Activated CD8-positive, alpha-beta memory T cell treated with anti-CD3 and anti-CD28 coated beads, Interleukin-2, amount 50 U/mL, for 48 hours (primary cell): ENCODE data around the gene SIPA1L3.
A peak's percentile ranks its signal among the peaks of the same experiment; 100 is the strongest.
"Not testable (repeated sequence)": the region's sequence is repeated elsewhere in the genome, so short reads cannot be mapped to it uniquely, and the experiment has no call there.

Source experiments
- DNase-seq: peaks from one replicate; pipeline ENCODE4 v3.0.0-alpha.2; 2020

SIPA1L3 gene

DNA sequence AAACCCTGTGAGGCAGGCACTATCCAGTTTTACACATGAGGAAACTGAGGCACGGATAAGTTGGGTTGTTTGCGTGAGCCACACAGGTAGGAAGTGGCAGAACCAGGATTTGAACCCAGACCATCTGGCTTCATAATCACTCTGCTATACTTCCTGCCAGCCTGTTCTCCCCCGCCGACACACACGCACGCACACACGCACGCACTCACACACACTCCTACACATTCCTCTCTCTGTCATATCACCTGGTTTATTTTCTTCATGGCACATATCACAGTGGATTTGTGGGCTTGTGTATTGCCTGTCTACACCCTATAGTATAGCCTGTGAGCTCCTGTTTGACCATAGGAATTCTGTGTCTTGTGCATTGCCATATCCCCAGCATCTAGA is 140.0 kb downstream of the SIPA1L3 start:
- DNase-seq: no peak

DNA sequence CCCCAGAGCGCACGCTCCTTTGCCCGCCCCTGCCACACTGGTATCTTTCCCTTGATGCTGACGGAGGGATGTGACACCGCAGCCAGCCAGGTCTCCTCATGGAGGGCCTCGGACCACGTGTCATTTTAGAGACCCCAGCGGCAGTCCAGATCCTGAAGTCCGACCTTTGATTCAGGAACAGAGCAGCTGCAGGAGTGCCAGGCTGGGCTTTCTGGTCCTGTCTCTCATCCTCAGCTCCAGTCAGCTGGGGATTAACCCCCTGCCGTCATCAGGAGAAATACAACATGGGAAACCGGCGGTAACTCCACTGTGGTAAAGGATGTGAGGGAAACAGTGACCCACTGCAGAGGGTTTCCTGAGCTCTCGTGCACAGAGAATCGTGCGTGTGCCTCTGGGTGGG is 140.6 kb downstream of the SIPA1L3 start:
- no peak for DNase-seq

DNA sequence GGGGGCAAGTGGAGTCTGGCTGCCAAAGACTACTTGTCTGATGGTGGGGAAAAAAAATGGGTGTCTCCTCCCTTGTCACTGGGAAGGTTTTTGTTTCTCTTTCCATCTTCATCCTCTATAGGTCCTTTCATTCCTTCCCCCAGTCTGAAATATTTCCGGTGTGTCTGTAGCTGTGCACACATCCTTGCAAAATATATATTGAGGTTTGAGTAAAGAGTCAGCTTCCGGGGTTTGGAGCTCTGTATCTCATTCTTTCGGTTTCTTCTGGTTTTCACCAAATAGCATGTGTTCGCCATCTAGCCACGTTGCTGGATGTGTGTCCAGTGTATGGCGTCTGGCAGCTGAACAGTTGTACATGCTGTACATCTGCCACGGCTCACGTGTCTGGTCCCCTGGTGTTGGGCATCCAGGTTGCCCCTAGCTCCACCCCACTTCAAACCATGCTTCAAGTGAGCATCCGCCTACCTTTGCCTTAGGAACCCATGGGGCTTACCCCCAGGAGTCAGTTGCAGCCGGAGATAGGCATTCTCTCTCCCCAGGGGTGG is 142.2 kb downstream of the SIPA1L3 start:
- peak; percentile 77 for DNase-seq

DNA sequence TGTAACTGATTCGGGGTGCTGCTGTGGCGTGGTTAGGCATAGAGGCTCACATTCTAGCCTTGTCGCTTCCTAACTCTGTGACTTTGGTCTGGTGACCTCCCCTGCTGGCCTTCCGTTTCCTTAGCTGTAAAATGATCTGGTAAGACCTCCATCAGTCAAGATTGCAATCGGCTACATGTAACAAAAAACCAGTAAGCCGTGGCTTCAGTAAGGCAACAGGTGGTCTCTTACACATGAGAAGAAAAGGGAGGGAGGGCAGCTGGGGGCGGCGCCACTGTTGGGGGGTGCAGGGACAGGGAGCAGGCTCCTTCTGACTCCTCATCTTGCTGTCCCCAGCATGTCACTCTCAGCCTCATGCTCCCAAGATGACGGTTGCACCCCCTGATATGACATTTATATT is 148.0 kb downstream of the SIPA1L3 start:
- no peak for DNase-seq

DNA sequence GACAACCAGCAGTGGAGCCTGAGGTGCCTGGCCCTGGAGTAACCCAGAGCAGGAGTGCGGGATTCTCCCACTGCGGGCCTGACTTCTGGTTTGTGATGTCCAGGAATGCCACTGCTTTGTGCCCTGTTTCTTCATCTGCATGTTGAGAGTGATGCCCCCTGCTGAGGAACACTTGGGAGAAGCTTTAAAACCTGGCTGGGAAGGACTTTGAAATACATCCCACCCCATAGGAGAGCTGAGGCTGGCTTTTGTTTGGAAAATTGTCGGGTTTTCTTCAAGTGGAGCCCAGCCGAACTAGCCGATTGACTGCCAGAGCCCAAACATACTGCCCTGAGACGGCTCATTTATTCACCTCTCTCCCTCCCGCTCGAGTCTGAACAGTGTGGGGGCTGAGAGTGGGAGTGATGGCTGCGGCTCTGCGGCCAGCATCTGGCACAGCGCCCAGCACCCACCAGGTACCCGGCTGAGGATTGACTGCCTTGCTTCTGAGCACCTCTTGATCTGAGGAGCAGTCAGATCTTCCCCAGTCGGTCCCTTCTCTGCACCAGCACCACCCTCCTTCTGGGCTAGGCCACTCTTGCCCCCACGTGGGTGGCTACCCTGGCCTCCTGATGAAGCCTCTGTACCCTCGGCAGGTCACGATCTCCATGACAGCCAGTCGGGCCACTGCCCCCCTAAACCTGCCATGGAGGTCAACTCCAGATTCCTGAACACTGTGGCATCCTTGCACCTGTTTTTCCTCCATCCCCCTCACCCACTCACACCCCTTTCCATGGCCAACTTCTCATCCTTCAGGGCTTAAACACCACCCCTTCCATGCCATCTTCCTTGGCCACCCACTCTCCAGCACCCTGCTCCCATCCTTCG is 148.9 kb downstream of the SIPA1L3 start:
- DNase-seq: no peak

DNA sequence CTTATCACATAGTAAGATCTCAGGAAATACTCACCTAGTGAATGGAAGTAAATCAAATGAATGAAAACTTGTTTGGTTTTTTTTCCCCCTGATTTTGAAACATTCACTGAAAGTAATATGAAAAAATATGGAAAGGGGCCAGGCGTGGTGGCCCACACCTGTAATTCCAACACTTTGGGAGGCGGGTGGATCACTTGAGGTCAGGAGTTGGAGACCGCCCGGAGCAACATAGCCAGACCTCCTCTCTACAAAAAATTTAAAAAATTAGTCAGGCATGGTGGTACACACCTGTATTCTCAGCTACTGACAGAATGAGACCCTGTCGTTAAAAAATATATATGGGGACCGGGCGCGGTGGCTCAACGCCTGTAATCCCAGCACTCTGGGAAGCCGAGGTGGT is 149.6 kb downstream of the SIPA1L3 start:
- no peak for DNase-seq

DNA sequence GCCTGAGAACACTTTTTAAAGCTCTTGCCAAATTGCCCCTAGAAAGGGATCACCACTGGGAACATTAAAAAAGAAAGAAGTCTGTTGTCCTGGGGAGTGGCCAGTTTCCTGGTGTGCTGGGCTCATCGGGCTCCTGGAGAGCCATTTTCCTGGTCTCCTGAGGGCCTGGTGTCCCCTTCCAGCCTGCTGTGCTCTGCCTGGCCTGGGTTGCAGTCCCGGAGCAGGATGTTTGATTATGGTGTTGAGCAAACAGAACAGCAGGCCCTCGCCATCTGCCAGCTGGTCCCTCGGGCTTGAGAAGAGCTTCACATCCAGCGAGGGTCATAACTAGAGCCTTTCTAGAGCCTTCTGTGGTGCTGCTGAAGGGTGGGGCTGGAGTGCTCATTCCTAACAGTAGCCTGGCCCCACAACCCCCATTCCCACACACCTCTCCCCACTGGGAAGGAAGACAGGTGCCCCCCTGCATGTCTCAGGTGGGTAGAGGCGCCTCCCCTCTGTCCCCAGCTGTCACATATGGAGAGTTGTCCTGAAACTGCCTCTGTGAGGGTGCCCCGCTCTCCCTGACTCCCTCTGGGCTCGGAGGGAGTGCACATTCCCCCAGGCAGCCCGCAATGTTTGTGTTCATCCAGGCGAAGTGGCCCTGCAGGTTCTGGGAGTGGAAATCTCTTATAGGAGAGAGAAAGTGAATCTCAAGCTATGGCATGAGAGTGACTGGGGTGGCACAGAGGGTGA is 151.1 kb downstream of the SIPA1L3 start:
- DNase-seq: no peak

DNA sequence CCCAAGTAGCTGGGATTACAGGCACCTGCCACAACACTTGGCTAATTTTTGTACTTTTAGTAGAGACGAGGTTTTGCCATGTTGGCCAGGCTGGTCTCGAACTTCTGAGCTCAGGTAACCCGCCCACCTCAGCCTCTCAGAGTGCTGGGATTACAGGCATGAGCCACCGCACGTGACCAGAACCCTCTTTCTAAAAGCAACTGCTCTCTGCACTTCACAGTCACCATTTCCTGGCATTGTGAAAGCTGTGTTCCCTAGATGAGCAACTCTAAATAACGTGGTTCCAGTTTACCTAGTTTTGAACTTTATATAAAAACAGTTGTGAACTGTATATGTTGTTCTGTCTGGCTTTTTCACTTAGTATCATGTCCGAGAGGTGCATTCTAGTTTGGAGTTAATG is 152.9 kb downstream of the SIPA1L3 start:
- no peak for DNase-seq

DNA sequence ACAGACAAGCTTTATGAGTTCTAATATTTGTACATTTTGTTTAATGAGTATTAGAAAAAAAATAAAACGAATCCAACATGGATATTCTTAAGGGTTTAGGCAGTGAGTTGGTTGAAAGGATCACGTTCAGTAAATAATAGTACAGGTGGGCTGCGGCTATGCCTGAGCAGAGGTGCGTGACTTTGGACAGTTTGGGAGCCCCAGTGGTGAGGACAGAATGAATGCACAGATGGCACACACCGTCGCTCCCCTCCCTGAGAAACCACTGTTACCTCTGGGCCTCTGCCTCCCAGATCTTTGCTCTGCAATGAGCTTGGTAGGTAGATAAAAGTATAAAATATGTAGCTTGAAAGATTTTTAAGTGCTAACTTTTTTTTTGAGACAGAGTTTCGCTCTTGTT is 153.3 kb downstream of the SIPA1L3 start:
- no peak for DNase-seq

DNA sequence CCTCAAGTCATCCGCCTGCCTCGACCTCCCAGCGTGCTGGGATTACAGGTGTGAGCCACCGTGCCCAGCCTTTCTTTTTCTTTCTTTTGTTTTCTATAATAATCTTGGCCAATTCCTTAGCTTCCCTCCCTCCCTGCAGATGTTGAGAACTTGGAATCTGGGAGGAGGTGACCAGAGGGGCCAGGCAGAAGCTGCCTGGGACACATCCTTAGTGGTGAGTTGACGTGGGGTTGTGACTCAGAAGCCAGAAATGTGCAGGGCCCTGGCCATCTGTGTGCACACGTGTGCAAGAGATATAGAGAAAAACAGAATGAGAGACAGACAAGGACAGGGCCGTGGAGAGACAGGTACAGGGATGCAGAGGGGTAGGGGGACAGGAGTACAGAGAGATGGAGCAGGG is 154.3 kb downstream of the SIPA1L3 start:
- no peak for DNase-seq

DNA sequence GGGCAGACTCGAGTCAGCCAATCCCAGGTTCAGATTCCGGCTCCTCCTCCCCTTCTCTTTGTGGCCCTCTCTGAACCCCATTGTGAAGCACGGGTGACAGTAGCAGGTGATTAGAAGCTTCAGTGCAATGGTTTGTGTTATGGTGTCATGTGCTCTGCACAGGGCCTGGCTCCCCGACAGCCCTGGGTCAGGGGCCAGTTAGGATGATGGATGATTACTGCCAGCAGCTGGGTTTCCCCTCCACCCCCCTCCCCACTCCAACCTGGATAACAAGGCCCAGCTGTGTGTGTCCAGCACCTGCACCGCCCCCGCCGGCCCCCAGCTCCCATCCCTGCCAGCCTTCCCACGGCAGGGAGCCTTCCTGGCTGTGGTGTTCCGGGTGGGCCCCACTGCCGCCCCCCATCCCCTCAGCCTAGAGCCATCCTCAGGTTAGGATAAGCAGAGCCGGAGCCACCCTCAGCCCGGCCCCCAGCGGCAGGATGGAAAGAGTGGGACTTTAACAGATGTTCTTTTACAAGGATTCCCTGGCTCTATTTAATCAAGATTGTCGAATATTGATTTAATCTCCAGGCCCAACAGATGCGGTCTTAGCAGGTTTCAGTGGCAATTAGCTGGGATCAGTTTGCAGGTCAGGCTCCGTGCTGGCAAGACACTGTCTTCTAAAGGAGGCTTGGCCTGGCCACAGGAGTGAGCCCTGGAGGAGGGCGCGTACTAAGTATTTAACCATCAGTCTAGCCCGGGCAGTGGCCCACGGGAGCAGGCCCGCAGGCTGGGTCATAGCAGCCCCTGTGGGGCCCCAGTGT is 156.2 kb downstream of the SIPA1L3 start:
- DNase-seq: no peak

DNA sequence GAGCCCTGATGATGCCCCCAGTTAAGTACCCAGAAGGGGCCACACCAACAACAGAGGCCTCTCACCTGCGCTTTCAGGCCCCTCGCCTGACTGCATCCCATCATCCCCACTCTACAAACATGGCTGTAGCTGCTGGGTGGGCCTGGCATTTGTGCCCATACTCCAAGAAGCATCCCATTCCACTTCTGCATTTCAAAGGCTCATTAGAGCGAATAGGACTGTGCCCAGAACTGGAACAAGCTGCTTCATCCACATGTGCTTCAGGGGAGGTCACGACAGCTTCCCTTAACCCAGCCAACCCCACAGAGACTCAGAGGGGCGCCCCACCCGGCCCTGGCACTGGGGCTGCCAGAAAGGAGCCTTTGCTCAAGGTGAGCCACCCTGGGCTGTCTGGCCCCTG is 156.9 kb downstream of the SIPA1L3 start:
- no peak for DNase-seq

DNA sequence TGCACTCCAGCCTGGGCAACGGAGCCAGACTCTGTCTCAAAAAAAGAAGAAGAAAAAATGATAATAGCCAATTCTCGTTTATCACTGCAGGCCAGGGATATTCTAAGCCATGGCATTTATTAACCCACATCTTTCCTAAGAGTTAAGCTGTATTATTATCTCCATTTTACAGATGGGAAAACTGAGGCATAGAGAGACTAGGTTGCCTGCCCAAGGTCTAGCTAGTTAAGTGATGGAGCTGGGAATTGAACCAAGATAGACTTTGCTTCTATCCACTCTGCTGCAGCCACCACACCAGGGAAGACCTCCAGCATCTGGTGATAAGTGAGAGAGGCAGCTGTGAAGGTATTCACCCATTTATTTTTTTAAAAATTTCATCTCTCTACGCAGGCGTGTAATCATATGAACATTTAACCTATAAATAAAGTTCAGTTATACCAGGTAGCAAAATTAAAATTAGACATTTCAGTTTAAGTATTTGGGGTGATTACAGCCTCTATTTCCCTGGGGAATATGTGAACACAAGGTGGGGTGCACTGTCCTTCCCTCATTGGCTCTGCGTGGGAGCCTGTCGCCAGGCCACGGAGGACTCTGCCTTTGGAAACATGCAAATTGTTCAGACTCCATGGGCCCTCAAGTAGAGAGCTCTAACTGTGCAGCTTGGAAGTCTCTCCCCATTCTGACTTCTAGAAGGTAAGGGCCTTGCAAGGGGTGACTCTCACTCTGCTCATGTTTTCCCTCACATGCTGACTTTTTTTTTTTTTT is 157.8 kb downstream of the SIPA1L3 start:
- DNase-seq: no peak

DNA sequence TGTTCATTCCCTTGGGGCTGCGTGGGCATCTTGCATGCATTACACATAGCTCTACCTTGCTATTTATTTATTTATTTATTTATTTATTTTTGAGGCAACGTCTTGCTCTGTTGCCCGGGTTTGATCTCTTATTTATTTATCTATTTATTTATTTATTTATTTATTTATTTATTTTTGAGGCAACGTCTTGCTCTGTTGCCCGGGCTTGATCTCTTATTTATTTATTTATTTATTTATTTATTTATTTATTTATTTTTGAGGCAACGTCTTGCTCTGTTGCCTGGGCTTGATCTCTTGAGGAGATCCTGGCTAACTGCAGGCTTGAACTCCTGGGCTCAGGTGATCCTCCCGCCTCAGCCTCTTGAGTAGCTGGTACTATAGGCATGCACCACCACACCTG is 158.8 kb downstream of the SIPA1L3 start:
- not testable (repeated sequence) for DNase-seq

DNA sequence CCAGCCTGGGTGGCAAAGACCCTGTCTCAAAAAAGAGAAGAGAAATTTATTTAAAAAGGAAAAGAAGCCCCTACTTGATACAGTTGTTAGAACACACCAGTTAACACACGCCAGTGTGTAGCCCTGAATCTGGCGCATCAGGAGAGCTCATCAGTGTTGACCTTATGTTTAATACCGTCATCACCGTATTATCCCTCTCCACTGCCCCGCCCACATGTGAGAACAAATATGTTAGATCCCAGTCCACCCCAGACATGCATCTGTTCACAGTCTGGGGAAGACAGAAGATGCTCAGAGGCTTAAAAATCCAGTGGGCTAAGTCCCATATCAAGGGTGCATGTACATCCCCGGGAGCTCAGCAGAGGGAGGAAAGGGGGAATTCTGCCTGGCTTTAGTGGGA is 161.8 kb downstream of the SIPA1L3 start:
- DNase-seq: no peak

DNA sequence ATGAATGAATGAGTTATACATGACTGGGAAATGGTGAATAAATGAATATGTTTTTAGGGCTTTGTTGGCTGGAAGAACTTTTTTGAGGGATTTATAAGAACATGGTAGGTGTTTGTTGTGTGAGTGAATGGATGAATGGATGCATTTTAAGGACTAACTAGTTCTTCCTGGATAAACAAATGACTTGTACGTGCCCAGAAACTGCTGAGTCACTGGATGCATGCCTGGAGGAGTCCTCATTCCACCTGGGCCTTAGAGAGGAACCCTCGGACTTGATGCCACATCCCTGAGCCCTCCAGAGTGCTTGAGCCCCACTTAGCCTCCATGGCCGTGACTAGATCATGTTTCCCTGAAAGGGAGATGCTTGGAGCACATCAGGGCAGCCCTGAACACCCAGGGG is 163.6 kb downstream of the SIPA1L3 start:
- no peak for DNase-seq

DNA sequence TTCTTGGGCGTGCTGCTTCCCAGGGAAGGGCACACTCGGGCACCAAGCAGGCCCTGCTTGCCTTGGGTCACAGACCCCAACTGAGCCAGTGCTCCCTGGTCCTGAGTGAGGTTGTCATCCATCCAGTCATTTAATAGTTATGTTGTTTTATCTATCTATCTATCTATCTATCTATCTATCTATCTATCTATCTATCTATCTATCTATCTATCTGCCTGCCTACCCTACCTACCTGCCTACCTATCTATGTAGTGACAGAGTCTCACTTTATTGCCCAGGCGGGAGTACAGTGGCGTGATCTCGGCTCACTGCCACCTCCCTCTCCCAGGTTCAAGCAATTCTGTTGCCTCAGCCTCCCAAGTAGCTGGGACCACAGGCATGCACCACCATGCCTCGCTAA is 164.0 kb downstream of the SIPA1L3 start:
- DNase-seq: not testable (repeated sequence)

DNA sequence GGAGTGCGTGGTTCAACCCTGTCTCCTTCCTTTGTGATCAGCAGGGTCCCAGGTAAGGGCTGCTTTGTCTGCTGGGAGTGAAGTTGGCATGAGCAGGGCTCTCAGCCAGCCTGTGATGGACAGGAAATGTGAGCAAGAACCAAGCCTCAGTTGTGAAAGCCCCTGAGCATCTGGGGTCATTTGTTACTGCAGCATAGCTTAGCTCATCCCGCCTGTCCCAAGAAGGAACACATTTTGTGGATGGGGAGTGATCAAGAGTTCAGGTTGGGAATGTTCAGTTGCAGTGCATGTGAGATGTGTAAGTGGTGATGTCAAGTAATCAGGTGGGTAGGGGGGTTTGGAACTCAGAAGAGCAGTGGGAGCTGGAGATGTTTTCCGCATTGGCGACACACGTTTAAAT is 164.6 kb downstream of the SIPA1L3 start:
- no peak for DNase-seq

DNA sequence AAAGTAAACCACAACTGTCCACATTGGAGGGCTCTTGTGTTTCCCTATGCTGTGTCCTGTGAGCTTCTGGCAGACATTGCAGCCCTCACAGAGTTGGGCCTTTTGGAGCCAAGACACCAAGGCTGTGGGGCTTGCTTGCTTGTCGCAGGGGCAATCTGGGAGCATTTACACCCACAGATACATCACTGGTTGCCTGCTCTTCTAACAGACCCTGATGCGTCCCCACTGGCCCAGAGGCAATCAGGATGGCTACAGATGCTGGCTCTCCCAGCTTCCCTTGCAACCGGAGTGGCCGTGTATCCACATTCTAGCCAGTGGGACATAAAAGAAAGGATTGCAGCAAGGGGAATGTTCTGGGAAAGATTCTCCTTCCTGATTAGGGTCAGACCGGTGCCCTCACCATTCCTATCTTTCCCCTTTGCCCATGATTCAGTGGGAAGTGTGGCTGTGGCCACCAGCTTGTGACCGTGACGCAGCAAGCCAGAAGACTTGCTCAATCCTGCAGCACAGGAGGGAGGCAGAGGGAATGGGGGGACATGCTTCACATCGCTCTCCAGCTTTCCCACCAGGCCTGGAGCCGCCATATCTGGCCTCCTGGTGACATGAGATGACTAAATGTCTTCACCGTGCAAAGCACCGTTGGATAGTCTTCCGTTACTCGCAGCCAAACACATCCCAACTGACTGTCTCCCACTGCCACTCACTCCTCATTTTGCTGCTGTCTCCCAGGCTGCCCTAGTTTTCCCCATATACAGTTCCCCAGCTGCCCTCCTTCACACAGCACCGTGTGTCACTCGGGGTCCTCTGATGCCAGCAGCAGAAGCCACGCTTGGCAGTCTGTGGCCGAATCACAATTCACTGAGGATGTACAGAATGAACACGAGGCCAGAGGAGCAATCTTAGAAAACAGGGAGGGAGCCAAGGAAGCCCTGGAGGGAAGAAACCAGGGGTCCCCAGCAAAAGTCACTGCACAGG is 166.1 kb downstream of the SIPA1L3 start:
- DNase-seq: no peak

DNA sequence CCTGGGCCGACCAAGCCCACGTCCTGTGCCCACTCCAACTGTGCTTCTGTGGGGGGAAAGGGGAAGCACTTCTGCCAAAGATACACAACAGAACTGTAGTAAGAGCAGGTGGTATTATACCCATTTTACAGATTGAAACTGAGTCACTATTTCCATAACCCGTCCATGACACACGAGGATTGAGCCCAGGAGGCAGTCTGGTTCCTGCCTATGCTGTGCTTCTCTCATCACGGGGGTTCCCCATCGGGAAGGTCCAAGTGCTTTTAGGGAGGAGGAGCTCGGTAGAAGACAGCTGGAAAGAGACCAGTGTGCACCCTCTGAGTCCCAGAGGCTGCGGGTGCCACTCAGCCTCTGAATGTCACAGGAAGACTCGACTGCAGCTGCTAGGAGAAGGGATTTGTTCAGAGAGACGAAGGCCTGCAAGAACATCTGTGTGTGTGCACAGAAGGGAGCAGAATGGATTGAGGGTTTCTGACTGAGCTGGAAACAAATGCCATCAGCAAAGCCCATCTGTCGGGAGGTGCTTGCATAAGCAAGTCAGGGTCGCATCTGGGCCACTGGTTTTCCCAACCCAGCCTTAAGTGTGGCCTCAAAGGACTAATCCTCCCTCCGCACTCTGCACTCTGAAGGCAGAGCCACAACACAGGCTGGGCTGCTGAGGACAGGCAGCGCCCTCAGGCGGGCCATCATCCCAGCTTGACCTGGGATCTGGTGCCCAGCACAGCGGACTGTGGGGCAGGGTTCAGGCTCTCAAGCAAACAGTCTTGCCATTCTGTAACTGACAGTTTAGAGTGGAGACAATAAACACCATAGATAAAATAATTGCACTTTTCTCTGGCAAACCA is 167.1 kb downstream of the SIPA1L3 start:
- no peak for DNase-seq
